Ishikawa (cell line): ENCODE data around the gene KLK12.

Source experiments
- CREB1 ChIP-seq: IDR thresholded peaks from 2 replicates; pipeline ENCODE4 v1.6.1; 2012; ENCODE audit warnings: low read depth
- EP300 ChIP-seq: IDR thresholded peaks from 2 replicates; pipeline ENCODE4 v1.6.1; 2012; ENCODE audit warnings: borderline replicate concordance
- RAD21 ChIP-seq: IDR thresholded peaks from 2 replicates; pipeline ENCODE4 v1.6.1; 2012; ENCODE audit warnings: low read depth
- TAF1 ChIP-seq: IDR thresholded peaks from 2 replicates; pipeline ENCODE4 v1.6.1; 2012; ENCODE audit warnings: low read depth, mild to moderate bottlenecking
- TEAD4 ChIP-seq: IDR thresholded peaks from 2 replicates; pipeline ENCODE4 v1.6.1; 2012
- YY1 ChIP-seq: IDR thresholded peaks from 2 replicates; pipeline ENCODE4 v1.6.1; 2012; ENCODE audit warnings: low read depth
- TF ChIP-seq, protein P1 (sequence below): IDR thresholded peaks from 2 replicates; pipeline ENCODE4 v1.6.1; 2012; ENCODE audit warnings: low read depth, mild to moderate bottlenecking
- TF ChIP-seq, protein P2 (sequence below): IDR thresholded peaks from 2 replicates; pipeline ENCODE4 v1.6.1; 2012
- TF ChIP-seq, protein P3 (sequence below): IDR thresholded peaks from 2 replicates; pipeline ENCODE4 v1.6.1; 2012

DNA sequence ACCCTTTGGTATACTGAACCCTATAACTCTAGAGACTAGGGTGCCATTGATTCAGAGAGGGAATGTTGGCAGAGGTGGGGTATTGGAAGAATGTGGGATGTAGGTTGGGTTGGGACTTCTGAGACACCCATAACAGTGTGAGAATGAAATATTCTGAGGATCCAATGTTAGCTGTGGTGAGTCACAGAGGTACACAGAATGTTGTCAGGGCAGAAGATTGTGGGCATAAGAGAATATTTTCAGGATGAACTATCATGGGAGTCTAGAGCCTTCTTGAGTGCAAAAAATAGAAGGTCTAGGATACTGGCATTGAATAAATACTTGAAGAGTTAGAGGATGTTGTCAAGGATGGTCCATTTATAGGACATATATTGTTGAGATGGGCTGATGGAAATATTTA, 21.1 kb upstream of the KLK12 start:
- TF ChIP-seq CREB1 (no peak), YY1 (no peak), EP300 (no peak), TAF1 (no peak), RAD21 (no peak), TEAD4 (no peak)
- TF ChIP-seq, protein P1, sequence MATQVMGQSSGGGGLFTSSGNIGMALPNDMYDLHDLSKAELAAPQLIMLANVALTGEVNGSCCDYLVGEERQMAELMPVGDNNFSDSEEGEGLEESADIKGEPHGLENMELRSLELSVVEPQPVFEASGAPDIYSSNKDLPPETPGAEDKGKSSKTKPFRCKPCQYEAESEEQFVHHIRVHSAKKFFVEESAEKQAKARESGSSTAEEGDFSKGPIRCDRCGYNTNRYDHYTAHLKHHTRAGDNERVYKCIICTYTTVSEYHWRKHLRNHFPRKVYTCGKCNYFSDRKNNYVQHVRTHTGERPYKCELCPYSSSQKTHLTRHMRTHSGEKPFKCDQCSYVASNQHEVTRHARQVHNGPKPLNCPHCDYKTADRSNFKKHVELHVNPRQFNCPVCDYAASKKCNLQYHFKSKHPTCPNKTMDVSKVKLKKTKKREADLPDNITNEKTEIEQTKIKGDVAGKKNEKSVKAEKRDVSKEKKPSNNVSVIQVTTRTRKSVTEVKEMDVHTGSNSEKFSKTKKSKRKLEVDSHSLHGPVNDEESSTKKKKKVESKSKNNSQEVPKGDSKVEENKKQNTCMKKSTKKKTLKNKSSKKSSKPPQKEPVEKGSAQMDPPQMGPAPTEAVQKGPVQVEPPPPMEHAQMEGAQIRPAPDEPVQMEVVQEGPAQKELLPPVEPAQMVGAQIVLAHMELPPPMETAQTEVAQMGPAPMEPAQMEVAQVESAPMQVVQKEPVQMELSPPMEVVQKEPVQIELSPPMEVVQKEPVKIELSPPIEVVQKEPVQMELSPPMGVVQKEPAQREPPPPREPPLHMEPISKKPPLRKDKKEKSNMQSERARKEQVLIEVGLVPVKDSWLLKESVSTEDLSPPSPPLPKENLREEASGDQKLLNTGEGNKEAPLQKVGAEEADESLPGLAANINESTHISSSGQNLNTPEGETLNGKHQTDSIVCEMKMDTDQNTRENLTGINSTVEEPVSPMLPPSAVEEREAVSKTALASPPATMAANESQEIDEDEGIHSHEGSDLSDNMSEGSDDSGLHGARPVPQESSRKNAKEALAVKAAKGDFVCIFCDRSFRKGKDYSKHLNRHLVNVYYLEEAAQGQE: no peak
- TF ChIP-seq, protein P2, sequence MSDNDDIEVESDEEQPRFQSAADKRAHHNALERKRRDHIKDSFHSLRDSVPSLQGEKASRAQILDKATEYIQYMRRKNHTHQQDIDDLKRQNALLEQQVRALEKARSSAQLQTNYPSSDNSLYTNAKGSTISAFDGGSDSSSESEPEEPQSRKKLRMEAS: no peak
- TF ChIP-seq, protein P3, sequence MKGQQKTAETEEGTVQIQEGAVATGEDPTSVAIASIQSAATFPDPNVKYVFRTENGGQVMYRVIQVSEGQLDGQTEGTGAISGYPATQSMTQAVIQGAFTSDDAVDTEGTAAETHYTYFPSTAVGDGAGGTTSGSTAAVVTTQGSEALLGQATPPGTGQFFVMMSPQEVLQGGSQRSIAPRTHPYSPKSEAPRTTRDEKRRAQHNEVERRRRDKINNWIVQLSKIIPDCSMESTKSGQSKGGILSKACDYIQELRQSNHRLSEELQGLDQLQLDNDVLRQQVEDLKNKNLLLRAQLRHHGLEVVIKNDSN: no peak
